GM19043 (cell line): ENCODE results near the gene CD70.
"Not testable (repeated sequence)": the region's sequence is repeated elsewhere in the genome, so short reads cannot be mapped to it uniquely, and the experiment has no call there.

Experiments
- ATAC-seq: cut with Tn5 transposase; IDR thresholded peaks from one replicate; pipeline ENCODE4 v1.9.1; 2021; ENCODE audit warnings: low read depth; ENCODE audit not compliant: unreplicated experiment

CD70 gene

DNA sequence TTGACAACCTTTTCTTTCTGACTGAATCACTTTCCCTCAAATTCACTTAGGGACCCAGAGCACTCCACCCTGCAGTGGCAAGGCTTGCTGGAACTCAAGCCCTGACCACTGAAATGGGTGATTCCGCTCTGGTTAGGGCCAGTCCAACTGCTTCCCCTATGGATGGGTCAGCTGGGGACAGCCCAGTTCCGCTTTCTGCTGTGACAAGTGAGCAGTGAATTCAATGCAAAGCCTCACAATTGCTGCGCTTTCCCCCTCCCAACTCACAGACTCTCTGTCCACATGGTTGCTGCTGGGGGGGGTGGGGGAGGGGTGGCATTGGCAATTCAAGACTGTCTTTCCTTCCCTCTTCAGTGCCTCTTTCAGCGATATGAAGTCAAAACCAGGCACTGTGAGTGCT is 18.7 kb downstream of the CD70 start:
- ATAC-seq, result no peak

DNA sequence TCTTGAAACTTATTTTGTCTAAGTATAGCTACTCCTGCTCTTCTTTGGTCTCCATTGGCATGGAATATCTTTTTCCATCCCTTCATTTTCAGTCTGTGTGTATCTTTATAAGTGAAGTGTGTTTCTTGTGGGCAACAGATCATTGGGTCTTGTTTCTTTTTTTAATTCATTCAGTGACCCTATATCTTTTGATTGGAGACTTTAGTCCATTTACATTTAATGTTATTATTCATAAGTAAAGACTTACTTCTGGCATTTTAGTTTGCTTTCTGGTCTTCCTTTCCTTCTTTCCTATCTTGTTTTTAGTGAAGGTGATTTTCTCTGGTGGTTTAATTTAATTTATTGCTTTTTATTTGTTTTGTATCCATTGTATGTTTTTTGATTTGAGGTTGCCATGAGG is 19.8 kb downstream of the CD70 start:
- no peak for ATAC-seq

DNA sequence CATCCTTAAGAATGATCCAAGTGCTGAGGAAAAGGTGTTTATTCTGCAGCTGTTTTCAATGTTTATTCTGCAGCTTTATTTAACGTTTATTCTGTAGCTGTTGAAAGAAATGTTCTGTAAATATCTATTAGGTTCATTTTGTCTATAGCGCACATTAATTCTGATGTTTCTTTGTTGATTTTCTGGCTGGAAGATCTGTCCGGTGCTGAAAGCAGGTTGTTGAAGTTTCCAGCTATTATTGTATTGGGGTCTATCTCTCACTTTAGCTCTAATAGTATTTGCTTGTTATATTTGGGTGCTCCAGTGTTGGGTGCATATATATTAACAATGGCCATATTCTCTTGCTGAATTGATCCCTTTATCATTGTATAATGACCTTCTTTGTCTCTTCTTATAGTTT is 20.2 kb downstream of the CD70 start:
- no peak for ATAC-seq

DNA sequence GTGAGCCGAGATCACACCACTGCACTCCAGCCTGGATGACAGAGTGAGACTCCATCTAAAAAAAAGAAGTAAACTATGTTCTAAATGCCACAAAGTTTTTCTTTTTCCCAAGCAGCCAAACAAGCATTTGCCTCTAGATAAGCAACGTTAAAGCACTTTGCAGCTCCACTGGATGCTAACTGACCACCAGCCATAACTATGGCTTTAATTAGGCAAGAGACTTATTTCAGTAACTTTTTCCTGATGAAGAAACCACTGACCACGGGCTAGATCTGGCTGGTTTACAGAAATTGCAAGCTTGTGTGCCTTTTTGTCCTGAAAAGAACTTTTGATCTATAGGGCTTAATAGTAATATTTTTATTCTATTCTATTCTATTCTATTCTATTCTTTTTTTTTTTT is 22.1 kb downstream of the CD70 start:
- no peak for ATAC-seq

DNA sequence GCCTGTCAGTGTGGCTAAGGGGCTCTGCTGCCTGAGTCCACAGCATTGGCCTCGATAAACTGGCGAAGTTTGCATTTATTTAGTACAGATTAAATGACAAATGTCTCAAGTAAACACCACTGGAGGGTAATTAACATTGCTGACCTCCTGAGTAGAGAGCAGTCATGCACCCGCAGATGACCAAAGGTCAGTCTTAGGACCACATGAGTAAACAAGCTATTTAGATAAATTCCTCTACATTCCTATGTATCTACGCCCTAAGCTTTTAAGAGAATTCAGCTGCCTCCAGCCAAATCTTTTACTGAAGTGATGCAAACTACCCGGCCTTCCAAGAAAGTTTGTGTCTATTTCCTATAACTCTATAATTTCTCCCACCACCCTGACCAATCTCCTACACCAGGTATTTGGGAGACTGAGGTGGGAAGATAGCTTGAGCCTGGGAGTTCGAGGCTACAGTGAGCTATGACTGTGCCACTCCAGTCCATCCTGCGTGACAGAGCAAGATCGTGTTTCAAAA is 22.9 kb downstream of the CD70 start:
- ATAC-seq, result no peak

DNA sequence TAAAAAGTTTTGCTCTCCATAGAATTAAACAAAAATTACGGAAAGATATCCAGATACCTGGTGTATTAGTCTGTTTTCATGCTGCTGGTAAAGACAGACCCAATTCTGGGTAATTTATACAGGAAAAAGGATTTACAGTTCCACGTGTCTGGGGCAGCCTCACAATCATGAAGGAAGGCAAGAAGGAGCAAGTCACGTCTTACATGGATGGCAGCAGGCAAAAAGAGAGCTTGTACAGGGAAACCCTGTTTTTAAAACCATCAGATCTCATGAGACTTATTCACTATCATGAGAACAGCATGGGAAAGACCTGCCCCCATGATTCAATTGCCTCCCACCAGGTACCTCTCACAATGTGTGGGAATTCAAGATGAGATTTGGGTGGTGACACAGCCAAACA is 24.2 kb downstream of the CD70 start:
- ATAC-seq, result not testable (repeated sequence)

DNA sequence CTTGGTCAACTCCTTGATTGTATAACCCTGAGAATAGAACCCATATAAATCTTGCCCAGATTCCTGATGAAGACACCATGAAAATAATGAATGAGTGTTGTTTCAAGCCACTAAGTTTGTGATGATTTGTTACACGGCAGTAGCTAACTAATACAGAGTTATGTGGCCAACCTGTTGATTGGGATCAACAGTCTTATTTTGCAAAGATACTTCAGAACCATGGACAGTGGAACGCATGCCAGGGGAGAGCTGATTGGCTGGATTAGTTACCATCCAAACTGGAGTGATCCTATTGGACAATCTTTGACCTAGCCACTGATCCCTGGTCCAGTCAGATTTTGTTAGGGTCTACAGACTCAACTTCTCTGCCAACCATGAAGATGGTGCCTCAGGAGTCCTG is 26.6 kb downstream of the CD70 start:
- ATAC-seq, result no peak

DNA sequence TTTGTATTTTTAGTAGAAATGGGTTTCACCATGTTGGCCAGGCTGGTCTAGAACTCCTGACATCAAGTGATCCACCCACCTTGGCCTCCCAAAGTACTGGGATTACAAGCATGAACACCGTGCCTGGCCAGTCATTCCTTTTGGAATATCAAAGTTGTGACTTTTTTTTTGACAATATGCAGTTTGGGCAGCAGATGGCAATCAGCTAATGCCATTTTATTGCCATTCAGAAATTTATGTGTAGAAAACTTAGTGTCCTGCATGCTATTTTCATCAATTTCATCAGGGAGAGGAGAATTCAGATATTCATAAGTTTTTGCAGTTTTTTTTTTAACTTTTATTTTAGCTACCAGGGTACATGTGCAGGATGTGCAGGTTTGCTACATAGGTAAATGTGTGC is 28.5 kb downstream of the CD70 start:
- not testable (repeated sequence) for ATAC-seq

DNA sequence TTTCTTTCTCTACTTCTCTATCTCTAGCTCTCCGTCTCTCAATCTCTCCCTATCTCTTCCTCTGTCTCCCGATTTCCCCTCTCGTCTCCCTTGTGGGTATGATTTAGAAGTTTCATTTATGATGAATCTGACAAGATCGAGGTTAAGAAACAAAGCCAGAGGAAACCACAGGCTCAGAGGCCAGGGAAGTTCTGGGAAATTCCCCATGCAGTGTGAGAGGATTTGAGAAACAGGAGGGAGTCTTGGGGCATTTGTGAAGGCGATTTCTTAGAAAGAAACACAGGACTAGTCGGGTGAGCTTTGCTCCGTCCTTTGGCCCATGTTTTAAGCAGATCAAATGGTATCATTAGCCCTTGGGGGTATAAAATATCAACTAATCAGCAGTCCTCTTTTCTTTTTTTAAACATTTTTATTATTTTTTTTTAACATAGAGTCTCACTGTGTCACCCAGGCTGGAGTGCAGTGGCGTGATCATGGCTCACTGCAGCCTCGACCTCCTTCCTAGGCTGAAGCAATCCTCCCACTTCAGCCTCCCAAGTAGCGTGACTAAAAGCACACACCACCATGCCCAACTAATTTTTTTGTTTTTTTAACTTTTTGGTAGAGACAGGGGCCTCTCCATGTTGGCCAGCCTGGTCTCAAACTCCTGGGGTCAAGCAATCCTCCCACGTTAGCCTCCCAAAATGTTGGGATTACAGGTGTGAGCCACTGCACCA is 34.3 kb downstream of the CD70 start:
- ATAC-seq, result no peak

DNA sequence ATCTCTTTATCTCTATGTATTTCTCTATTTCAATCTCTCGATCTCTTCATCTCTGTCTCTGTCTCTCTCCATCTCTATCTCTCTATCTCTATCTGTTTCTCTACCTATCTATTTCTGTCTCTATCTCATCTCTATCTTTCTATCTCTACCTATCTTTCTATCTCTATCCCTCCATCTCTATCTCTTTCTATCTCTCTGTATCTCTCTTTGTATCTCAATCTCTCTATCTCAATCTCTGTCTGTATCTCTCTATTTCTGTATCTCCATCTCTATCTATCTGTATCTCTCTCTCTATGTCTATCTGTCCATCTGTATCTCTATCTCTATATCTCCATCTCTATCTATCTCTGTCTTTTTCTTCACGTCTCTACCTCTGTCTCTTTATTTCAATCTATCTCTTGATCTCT is 34.9 kb downstream of the CD70 start:
- no peak for ATAC-seq

DNA sequence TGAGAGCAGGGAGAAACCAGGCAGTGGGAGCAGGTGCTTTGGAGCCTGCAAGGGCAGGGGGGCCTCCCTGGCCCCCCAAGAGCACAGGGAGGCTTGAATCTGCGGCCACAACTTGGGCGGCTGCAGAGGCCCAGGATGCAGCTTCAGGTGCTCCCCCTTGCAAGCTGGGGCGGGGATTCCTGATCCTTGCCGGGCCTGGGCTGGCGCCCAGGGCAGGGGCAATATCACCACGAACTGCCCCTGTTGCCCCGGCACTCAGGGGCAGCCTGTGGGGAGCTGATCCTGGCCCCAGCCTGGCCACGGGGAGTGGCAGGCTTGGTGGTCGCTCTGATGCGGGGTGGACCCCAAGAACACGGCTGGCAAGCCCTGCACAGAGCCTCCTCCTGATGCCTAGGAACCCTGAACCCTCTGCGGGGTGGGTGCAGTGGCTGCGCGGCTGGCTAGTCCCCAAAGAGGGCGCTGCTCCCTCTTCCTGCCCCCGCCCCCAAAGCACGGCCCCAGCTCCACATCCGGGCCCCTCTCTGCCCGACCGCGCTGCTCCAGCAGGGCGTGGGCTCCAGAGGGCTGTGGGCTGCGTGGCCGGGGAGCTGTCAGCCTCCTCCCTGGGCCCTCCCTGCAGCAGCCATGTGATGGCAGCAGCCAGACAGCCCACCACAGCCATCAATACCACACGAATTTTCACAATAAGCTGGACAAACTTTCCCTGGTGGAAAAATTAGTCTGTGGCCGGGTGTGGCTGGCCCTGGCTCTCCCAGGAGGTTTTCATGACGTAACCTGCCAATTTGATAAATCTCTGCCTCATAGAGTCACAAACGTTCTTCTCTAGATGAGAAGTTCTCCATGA is 39.1 kb downstream of the CD70 start:
- no peak for ATAC-seq

DNA sequence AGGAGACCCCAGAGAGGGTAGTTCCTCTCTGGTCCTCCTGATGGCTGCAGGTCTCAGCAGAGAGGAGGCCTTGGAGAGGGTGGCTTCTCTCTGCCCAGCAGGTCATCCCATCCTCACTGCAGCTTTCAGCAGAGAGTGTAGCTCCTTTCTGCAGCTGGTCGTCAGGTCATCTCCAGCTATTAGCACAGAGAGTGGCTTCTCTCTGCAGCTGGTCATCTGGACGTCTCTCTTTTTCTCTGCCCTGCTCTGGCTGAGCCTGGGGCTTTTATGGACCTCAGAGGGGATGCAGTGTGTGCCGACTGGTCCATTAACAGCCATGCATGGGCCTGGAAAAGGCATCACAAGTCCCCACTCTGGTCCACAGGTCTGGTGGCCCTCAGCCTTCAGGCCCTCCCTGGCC is 39.9 kb downstream of the CD70 start:
- no peak for ATAC-seq

DNA sequence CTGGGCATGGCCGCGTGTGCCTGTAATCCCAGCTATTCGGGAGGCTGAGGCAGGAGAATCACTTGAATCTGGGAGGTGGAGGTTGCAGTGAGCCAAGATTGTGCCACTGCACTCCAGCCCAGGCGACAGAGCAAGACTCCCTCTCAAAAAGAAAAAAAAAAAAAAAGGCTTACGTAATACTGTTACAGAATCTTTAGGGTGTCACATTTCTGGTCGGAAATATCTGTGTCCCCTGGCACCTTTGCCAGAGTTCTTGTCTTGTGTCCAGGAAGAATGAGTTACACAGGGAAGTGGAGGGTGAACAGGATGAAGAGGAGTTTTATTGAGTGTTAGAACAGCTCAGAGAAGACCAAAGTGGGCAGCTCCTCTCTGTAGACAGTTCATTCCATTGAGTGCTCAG is 40.3 kb downstream of the CD70 start:
- not testable (repeated sequence) for ATAC-seq

DNA sequence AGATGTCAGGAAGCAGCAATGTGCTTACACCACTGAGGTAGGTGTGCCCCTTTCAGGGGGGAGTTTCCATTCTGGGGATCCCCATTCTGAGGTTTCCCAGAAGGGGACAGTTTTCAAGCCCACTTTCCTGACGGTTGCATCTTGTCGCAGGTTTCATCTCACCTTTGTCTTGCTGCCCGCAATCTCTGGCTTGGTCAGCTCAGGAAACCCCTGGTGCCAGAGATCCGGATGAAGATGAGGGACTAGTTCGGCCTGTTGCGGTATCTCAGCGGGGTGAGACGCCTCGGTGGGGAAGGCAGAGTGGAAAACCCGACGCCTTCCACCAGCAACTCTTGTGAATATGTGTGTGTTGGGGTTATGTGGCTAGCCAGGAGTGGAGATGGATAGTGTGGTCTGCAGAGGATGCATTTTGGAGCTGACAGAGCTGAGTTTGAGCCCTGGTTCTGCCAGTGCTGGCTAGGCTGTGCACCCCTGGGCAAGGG is 47.0 kb downstream of the CD70 start:
- no peak for ATAC-seq

DNA sequence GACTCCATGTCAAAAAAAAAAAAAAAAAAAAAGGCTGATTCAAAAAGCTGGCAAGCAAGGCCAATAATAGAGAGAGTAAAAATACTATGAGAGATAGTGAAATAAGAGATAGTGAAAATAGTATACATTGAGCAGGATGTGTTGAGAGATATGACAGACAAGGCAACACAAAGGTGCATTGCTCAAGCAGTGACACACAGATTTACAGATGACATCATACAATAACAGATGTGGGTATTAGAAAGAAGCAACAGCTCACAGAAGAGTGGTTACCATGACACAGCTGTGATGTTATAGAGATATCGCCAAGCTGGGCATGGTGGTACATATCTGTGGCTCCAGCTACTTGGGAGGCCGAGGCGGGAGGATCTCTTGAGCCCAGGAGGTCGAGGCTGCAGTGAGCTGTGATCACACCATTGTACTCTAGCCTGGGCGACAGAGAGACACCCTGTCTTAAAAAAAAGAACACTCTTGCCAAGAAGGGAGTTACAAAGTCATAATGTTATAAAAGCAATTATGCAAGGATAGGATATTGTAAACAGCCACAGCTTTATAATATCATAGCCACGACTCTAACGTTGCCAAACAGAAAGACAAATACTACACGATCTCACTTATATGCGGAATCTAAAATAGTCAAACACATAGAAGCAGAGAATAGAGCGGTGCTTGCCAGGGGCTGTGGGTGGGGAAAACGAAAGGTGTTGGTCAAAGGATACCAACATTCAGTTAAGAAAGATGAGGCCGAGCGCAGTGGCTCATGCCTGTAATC is 49.8 kb downstream of the CD70 start:
- no peak for ATAC-seq

DNA sequence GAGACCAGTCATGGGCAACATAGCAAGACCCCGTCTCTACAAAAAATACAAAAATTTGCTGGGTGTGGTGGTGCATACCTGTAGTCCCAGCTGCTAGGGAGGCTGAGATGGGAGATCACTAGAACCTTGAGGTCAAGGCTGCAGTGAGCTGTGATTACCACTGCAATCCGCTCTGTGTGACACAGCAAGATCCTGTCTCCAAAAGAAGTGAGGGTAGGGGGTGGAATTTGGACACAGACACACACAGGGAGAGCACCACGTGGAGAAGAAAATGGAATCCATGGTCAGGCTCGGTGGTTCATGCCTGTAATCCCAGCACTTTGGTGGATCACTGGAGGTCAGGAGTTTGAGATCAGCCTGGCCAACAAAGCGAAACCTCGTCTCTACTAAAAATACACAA is 51.4 kb downstream of the CD70 start:
- ATAC-seq, result no peak
